HPDE6-E6E7 (cell line): ENCODE data around the gene RAP1B.

Source experiments
- DNase-seq: peaks from one replicate; pipeline ENCODE4 v3.0.0; 2011; ENCODE audit warnings: missing footprints; ENCODE audit errors: extremely low spot score

The RAP1B gene

DNA sequence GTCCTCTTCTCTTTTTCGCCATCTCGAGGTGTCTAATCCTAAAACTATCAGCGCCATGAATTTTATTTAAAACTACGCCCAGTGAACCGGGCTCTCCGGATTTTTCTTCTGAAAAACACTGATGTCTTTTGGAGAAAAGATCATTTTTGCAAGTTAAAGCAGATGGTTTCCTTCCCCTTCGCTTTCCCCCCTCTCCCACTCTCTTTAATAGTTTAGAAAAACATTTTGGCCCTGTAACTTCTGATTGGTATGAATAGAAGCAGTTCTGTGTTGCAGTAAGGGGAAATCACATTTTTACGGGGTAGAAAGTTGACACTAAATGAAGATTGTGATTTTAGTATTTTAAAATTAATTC is 1.1 kb downstream of the RAP1B start:
- no peak for DNase-seq

GRCh38 chr12:68612202-68612601 is 1.5 kb downstream of the RAP1B start:
- DNase-seq, result no peak

GRCh38 chr12:68612697-68613096 is 2.0 kb downstream of the RAP1B start:
- no peak for DNase-seq

DNA sequence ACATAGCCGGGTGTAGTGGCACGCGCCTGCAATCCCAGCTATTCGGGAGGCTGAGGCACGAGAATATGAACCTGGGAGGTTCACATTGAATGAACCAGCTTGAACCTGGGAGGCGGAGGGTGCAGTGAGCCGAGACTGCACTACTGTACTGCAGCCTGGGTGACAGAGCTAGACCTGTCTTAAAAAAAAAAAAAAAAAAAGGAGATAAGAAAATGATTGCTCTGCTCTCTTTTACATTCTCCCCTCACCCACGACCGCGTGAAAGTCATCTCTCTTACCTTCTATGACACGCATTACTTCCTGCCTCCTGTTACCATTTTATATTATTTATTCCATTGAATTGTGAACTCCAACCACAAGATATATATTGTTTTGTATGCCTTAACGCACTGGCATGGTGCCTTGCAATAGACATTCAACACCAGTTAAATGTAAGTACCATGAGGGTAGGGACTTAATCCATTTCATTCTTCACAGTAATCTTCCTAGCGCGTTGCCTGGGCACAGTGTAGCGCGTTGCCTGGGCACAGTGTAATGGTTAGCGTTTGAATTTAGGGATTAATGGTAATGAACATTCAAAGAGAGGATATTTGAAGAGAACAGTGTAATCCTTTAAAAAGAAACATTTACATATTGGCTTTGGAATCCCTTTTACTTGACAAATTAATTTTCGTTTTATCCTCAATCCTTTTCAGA is 2.7 kb downstream of the RAP1B start:
- no peak for DNase-seq

DNA sequence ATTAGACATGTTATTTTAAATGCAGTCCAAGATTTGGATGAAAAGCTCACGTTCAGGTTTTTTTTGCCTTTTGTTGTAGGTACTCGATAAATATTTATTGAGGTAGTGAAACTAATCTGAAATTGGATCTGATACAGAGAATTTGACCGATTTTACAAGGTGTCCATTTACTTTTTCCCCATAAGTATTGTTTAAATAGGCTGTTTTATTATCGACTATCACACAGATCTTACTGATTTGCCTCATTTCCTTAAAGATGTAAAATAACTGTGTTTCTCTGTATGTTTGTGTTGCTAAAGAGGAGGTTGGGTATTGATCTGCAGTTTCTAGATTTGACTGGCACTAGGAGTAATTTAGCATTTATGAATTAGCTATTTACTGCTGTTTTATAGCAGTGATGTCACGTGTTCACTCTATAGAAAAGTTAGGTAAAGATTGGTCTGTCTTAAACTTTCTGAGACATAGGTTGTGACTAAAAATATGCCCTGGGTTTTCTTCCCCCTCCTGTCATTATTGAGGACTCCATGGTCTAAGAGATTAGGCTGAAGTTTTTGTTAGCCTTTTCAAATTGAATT is 3.5 kb downstream of the RAP1B start:
- no peak for DNase-seq

DNA sequence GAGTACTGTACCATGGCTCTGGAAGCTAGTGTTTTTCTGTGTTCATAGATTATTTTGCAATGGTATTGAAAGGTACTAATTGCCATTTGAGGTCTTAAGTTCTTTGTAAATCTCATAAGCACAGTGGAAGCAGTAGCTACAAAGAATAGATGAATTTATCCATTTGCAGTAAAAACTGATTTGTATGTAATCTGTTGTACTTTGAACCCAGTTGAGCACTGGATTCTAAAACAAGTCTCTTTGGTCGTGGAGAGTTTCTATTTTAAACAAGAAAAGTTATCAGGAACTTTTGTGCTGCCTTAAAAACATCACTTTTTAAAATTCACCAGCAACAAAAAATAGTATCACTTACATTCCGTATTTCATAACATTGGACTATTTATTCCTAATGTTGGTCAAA is 4.1 kb downstream of the RAP1B start:
- no peak for DNase-seq

DNA sequence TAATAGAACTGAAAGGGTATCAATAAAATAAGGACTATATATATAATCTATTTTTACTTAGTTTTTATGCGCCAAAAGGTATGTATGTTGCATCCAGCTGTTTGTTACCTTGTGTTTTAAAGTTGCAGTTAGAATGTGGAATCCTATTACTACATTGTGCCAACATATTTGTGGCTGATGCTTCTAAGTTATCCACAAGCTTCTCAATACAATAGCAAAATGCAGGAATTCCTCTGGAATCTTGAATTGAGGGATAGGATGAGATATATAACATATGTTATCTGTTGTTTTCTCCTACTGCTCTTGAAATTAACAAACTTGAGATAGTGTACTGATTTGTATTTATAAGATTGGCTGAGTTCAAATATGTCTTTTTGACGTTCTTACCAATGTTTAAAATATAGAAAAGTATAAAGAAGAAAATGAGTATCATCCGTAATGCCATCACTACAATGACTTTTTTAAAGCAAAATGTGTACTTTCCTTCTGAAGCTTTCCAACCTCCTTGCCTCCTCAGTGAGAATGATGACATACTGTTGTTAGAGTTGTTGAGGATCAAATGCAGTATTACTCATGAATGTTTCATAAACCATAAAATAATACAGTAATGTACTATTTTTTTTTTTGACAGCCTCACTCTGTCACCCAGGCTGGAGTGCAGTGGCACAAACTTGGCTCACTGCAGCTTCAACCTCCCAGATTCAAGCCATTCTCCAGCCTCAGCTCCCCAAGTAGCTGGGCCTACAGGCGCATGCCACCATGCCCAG is 6.6 kb downstream of the RAP1B start:
- no peak for DNase-seq

GRCh38 chr12:68619541-68619940 is 8.8 kb downstream of the RAP1B start:
- DNase-seq, result no peak

- DNase-seq, result no peak
These were observed 10.1 kb downstream of the RAP1B start for GRCh38 chr12:68620519-68621471.

DNA sequence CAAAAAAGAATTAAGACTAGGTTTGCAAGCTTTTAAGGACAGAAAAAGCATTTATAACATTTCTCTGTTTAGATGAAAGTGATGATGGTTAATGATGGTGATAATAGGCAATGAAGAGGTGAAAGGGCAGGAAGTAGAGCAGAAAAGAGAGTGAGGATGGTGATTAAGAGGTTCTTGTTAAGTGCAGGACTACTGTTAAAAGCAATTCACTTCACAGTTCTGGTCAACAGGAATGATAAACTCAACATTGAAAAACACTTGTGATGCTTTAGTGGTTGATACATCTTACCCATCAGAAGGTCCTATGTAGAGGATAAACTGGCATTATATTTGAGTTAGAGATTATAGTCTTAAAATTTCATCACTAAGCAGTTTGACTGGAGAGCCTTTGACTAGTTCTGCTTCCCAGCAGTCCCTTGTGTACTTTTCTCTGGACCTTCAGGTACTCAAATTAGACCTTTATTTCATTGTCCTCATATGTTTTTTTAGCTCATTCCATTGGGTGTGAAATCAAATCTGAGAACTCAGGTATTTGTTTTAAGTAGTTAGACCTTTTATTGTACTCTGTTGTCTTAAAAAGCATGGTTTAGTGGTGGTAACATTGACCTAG is 10.9 kb downstream of the RAP1B start:
- DNase-seq, result no peak

DNA sequence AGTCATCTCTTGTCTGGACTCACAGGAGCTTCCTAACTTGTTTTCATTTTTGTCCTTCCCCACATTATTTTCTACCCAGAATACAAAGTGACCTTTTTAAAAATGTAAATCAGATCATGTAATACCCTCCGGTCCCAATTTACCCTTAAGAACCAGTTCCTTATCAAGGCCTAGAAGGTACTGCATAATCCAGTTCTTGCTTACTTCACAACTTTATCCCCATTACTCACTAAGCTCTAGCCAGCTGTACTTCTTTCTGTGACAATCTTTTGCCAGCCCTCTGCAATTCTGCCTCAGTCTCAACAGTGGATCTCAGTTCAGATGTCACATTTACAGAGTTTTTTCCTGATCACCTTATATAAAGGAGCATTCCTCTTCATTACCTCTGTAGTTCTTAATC is 11.6 kb downstream of the RAP1B start:
- DNase-seq, result no peak

- no peak for DNase-seq
These were observed 12.4 kb downstream of the RAP1B start for GRCh38 chr12:68623059-68623458.

GRCh38 chr12:68623984-68624383 is 13.3 kb downstream of the RAP1B start:
- no peak for DNase-seq

- DNase-seq, result no peak
These were observed 14.2 kb downstream of the RAP1B start for GRCh38 chr12:68624933-68625332.

DNA sequence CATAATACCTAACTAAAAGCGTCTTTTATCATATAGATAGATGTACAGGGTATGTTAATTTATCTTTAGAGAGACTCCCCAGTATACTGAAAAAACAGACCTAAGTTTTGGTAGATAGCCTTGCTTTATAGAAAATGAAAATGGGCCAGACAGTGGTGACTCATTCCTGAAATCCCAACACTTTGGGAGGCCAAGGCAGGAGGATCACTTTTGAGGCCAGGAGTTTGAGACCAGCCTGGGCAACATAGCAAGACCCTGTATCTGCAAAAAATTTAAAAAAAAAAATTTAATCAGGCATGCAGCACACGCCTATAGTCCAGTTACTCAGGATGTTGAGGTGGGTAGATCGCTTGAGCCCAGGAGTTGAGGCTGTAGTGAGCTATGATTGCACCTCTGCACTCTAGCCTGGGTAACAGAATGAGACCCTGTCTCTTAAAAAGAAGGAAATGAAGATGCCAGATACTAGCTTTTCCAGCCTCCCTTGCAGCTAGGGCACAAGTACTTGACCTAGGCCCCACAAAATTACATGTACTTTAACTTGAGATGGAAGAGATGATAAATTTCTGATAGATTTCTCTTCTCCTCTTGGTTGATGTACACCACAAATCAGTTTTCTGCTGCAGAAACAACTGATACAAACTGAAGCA is 17.1 kb downstream of the RAP1B start:
- no peak for DNase-seq

DNA sequence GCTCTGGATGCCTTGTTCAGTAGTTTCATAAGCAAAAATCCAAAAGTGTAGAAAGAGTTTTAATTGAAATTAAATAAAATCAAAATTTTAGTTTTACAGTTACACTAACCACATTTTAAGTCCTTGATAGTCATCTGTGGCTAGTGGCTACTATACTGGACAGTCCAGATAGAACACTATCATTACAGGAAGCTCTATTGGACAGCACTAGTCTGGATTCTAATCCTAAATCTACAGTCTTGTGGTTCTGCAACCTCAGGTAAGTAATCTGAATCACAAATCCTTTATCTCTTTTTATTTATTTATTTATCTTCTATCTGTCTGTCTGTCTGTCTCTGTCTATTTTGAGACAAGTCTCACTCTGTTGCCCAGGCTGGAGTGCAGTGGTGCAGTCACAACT is 18.0 kb downstream of the RAP1B start:
- no peak for DNase-seq

DNA sequence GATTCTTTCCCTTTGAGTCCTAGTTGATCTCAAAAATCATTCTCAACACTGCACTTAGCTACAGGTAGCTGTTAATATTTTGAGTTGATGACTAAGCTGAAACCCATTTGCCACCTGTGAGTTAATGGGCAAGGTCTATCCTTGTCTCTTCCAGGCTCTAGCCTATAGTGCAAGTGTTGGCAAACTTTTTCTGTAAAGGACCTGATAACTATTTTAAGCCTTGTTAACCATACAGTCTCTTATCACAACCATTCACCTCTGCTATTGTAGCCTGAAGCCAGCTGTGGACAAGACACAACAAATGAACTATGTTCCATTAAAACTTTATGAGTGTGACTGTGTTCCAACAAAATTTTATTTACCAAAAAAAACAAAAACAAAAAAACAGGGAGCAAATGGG is 19.4 kb downstream of the RAP1B start:
- no peak for DNase-seq

DNA sequence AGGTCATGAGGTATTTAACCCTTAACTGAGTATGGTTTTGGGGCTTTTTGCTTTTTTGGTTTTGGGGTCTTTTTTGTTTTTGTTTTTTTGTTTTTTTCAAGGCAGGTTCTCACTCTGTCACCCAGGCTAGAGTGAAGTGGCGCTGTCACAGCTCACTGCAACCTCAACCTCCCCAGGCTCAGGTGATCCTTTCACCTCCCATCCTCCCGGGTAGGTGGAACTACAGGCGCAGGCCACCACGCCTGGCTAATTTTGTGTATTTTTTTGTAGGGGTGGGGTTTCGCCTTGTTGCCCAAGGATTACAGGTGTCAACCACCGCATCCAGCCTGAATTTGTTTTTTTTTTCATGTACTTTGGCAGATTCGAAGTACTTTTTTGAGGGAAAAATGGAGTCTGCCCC is 19.9 kb downstream of the RAP1B start:
- DNase-seq, result no peak

GRCh38 chr12:68631227-68631626 is 20.5 kb downstream of the RAP1B start:
- DNase-seq, result no peak

DNA sequence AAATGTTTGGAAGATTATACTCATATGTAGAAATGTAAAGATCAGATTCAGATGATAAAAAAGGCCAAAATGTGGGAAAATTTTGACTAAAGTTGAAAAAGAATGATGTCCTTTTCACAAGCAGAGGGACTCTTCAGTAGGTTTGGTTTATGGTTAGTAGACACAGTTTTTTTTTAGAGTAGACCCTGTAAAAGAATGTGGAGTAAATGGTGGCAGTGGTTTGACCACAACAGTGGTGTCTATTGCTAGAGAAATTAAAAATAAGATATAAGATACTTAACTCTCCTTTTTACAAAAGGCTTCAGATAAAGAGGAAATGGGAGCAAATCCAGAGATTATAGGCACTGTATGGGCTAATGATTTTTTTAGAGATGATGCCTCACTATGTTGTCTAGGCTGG is 21.8 kb downstream of the RAP1B start:
- no peak for DNase-seq
